OCI-LY7 (cell line): Measurements from ENCODE around the gene THG1L.

Experiments
- CTCF ChIP-seq: fragments of 200-600 bp; sonication (generic); conservative IDR thresholded peaks from 2 replicates; pipeline ENCODE4 v1.5.1; 2014; ENCODE audit warnings: mild to moderate bottlenecking, antibody characterized with exemption, low read length, moderate library complexity, mixed read lengths
- EZH2phosphoT487 ChIP-seq: fragments of 200-600 bp; sonication (generic); IDR thresholded peaks from 2 replicates; pipeline ENCODE4 v1.6.1; 2018; ENCODE audit warnings: low read depth, borderline replicate concordance, mild to moderate bottlenecking, mixed run types, antibody characterized with exemption, low read length, moderate library complexity, mixed read lengths

DNA sequence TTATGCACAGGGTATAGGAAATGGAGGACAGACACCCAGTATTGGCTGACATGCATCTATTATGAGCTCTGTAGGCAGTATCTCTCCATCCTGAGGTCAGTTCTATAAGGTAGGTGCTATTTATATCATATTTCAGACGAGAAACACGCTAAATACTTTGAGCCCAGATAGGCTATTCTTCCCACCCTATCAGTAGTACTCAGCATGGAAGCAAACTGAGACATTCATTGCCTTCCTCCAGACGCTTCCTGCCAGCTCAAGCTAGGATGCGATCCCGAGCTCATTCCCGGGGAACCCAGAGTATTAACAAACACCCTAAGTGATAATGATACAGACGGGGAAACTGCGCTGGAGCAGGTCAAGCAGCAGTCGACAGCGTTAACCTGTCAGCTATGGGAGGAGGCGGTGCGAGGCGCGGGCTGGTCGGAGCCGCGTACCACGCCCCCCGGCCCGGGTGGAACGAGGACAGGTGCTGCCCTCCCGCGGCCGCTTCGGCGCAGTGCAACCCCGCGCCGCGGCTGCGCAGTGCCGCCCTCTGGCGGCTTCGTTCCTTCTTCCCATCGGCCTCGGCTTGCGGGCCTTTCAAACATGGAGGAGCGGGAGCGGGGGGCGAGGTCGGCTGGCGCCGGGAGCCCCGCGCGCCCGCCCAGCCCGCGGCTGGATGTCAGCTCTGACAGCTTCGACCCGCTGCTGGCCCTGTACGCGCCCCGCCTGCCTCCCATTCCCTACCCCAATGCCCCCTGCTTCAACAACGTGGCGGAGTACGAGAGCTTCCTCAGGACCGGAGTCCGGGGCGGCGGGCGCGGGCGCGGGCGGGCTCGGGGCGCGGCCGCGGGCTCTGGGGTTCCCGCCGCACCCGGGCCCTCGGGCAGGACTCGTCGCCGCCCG lies 12.2 kb downstream of the THG1L start, which contains the start of gene LSM11:
- TF ChIP-seq CTCF = peak; percentile 98
- no peak for TF ChIP-seq EZH2phosphoT487
